Measurements from ENCODE around the gene HIPK2. TPM values are rescaled to one million over a fixed set of nuclear protein-coding genes. Genes with fewer than 3 reads are reported as not detected.

HIPK2 gene
- total RNA-seq, 1 donor: 28.8 TPM

- H3K4me3 ChIP-seq (ENCODE audit: low read depth, low read length): no peak overlapping the region
- no peak for TF ChIP-seq CTCF (IDR thresholded peaks at IDR 0.05; ENCODE audit: insufficient read depth, low read length)
- no peak for DNase-seq (ENCODE audit: low read depth)
Measured at GRCh38 chr7:139807009-139807408, 29.2 kb upstream of the HIPK2 start.

GRCh38 chr7:139804571-139804970 lies 26.8 kb upstream of the HIPK2 start:
- TF ChIP-seq CTCF (IDR thresholded peaks at IDR 0.05; ENCODE audit: insufficient read depth, low read length): no peak
- H3K4me3 ChIP-seq (ENCODE audit: low read depth, low read length): no peak overlapping the region
- DNase-seq (ENCODE audit: low read depth): no peak

GRCh38 chr7:139799586-139799985 lies 21.8 kb upstream of the HIPK2 start:
- H3K4me3 ChIP-seq (ENCODE audit: low read depth, low read length): no peak overlapping the region
- peak; percentile 65 for DNase-seq (ENCODE audit: low read depth)
- TF ChIP-seq CTCF (IDR thresholded peaks at IDR 0.05; ENCODE audit: insufficient read depth, low read length): no peak

- no peak overlapping the region for H3K4me3 ChIP-seq (ENCODE audit: low read depth, low read length)
- DNase-seq (ENCODE audit: low read depth): no peak
- no peak for TF ChIP-seq CTCF (IDR thresholded peaks at IDR 0.05; ENCODE audit: insufficient read depth, low read length)
Measured at GRCh38 chr7:139798892-139799291, 21.1 kb upstream of the HIPK2 start.

- no peak overlapping the region for H3K4me3 ChIP-seq (ENCODE audit: low read depth, low read length)
- DNase-seq (ENCODE audit: low read depth): no peak
- TF ChIP-seq CTCF (IDR thresholded peaks at IDR 0.05; ENCODE audit: insufficient read depth, low read length): no peak
Measured at GRCh38 chr7:139798221-139798620, 20.4 kb upstream of the HIPK2 start.

- no peak overlapping the region for H3K4me3 ChIP-seq (ENCODE audit: low read depth, low read length)
- DNase-seq (ENCODE audit: low read depth): peak; percentile 22
- no peak for TF ChIP-seq CTCF (IDR thresholded peaks at IDR 0.05; ENCODE audit: insufficient read depth, low read length)
Measured at GRCh38 chr7:139797607-139798006, 19.8 kb upstream of the HIPK2 start.

GRCh38 chr7:139791316-139791715 lies 13.5 kb upstream of the HIPK2 start:
- no peak overlapping the region for H3K4me3 ChIP-seq (ENCODE audit: low read depth, low read length)
- no peak for TF ChIP-seq CTCF (IDR thresholded peaks at IDR 0.05; ENCODE audit: insufficient read depth, low read length)
- DNase-seq (ENCODE audit: low read depth): no peak
